CD14-positive monocyte (primary cell): Measurements from ENCODE around the gene RARB. TPM values are rescaled to one million over a fixed set of nuclear protein-coding genes. Genes with fewer than 3 reads are reported as not detected.

ENCODE experiments used
- DNase-seq, 3 donors: peaks; one replicate each; pipeline ENCODE4 v3.0.0-alpha.2; 2011 to 2022
- H2AFZ ChIP-seq: 2 replicates; pipeline ENCODE4 v1.6.0; 2012; ENCODE audit warnings: mild to moderate bottlenecking, low read depth, low read length, inconsistent platforms; ENCODE audit not compliant: insufficient read depth, poor library complexity, severe bottlenecking
- H3K27ac ChIP-seq, 2 donors: 1 replicate in 1 of 2; 2 replicates in 1 of 2; pipeline ENCODE4 v1.5.1; 2012 to 2013; ENCODE audit warnings: low read length in 2 of 2, control low read depth in 1 of 2, inconsistent platforms in 1 of 2, low read depth in 1 of 2, mild to moderate bottlenecking in 1 of 2
- H3K27me3 ChIP-seq, 2 donors: one replicate each; pipeline versions ENCODE4 v1.6.0 to v1.6.1; 2011 to 2013; ENCODE audit warnings: low read length in 2 of 2; ENCODE audit not compliant: control insufficient read depth in 2 of 2, insufficient read depth in 2 of 2
- H3K36me3 ChIP-seq, 2 donors: replicated peaks in 1 of 2; 1 replicate in 1 of 2; 2 replicates in 1 of 2; pipeline versions ENCODE4 v1.5.1 to v1.6.1; 2012 to 2013; ENCODE audit warnings: low read length in 2 of 2, control low read depth in 1 of 2, inconsistent platforms in 1 of 2, mild to moderate bottlenecking in 1 of 2; ENCODE audit not compliant: insufficient read depth in 2 of 2, control insufficient read depth in 1 of 2
- H3K4me1 ChIP-seq, 2 donors: 1 replicate in 1 of 2; 2 replicates in 1 of 2; pipeline versions ENCODE4 v1.5.1 to v1.6.1; 2012 to 2013; ENCODE audit warnings: low read length in 2 of 2, control low read depth in 1 of 2, inconsistent platforms in 1 of 2, mild to moderate bottlenecking in 1 of 2, moderate library complexity in 1 of 2; ENCODE audit not compliant: insufficient read depth in 2 of 2, control insufficient read depth in 1 of 2
- H3K4me2 ChIP-seq: replicated peaks from 2 replicates; pipeline ENCODE3; 2012; ENCODE audit warnings: low read length, moderate library complexity, mild to moderate bottlenecking; ENCODE audit not compliant: poor library complexity, severe bottlenecking; ENCODE audit errors: extremely low read depth
- H3K4me3 ChIP-seq, 3 experiments: fragments of 200-600 bp in 1 of 3; sonication (generic) in 1 of 3; replicated peaks in 1 of 3; 1 replicate in 2 of 3; 2 replicates in 1 of 3; pipeline ENCODE4 v1.5.1; 2011 to 2013; ENCODE audit warnings: low read length in 3 of 3, mild to moderate bottlenecking in 3 of 3, control low read depth in 2 of 3, low read depth in 2 of 3, inconsistent platforms in 1 of 3, moderate library complexity in 1 of 3
- H3K79me2 ChIP-seq: 2 replicates; pipeline ENCODE4 v1.6.0; 2012; ENCODE audit warnings: mild to moderate bottlenecking, control low read depth, inconsistent platforms, low read length, moderate library complexity; ENCODE audit not compliant: insufficient read depth
- H3K9ac ChIP-seq: 2 replicates; pipeline ENCODE4 v1.6.0; 2017; ENCODE audit warnings: low read length, mild to moderate bottlenecking; ENCODE audit not compliant: insufficient read depth, poor library complexity, severe bottlenecking
- H3K9me3 ChIP-seq, 2 donors: replicated peaks in 1 of 2; 1 replicate in 1 of 2; 2 replicates in 1 of 2; pipeline versions ENCODE4 v1.5.1 to v1.6.1; 2012 to 2013; ENCODE audit warnings: low read length in 2 of 2, control low read depth in 1 of 2; ENCODE audit not compliant: control insufficient read depth in 1 of 2, insufficient read depth in 1 of 2
- H4K20me1 ChIP-seq: 2 replicates; pipeline ENCODE4 v1.6.0; 2012; ENCODE audit warnings: mild to moderate bottlenecking, low read length, control low read depth, moderate library complexity; ENCODE audit not compliant: insufficient read depth
- H3K27ac Mint-ChIP-seq, 7 donors: one replicate each; pipeline ENCODE4 v1.8.0; 2020; ENCODE audit warnings: mild to moderate bottlenecking in 7 of 7, mixed read lengths in 7 of 7, moderate library complexity in 6 of 7, inconsistent platforms in 2 of 7
- H3K27me3 Mint-ChIP-seq, 3 donors: one replicate each; pipeline ENCODE4 v1.8.0; 2021 to 2022; ENCODE audit warnings: low read depth in 3 of 3, mild to moderate bottlenecking in 3 of 3, mixed read lengths in 3 of 3, moderate library complexity in 3 of 3, inconsistent platforms in 1 of 3
- H3K36me3 Mint-ChIP-seq, 2 donors: one replicate each; pipeline ENCODE4 v1.8.0; 2020; ENCODE audit warnings: mixed read lengths in 2 of 2, inconsistent platforms in 1 of 2, mild to moderate bottlenecking in 1 of 2
- H3K4me1 Mint-ChIP-seq: one replicate; pipeline ENCODE4 v1.8.0; 2020; ENCODE audit warnings: mild to moderate bottlenecking, mixed read lengths
- H3K4me3 Mint-ChIP-seq, 2 donors: one replicate each; pipeline ENCODE4 v1.8.0; 2020; ENCODE audit warnings: mild to moderate bottlenecking in 2 of 2, mixed read lengths in 2 of 2, moderate library complexity in 1 of 2
- H3K9me3 Mint-ChIP-seq, 7 donors: one replicate each; pipeline ENCODE4 v1.8.0; 2020 to 2022; ENCODE audit warnings: mixed read lengths in 7 of 7, mild to moderate bottlenecking in 6 of 7, moderate library complexity in 6 of 7, inconsistent platforms in 2 of 7
- WGBS: methylation state at CpG from one replicate; pipeline ENCODE4 v1.1.5; 2013; ENCODE audit warnings: missing lambda C conversion rate; ENCODE audit not compliant: insufficient coverage; 5-methylcytosine and 5-hydroxymethylcytosine counted together
- intact Hi-C, 2 donors: fragments of 100-400 bp; cut with micrococcal nuclease; formaldehyde crosslinking; loops; one replicate each; pipeline versions ENCODE4 v1.15.0 to v1.15.1; 2023
- polyA plus RNA-seq, 3 donors: library from polyadenylated mRNA; depleted of rRNA in 1 of 3; unstranded in 2 of 3; stranded (reverse) in 1 of 3; fragments of 300-500 nt in 2 of 3; fragments of >200 nt in 1 of 3; fragmentation: Illumina TruSeq in 2 of 3; gene quantifications; 1 replicate in 2 of 3; 2 replicates in 1 of 3; pipeline ENCODE4 v1.2.3, GENCODE V29; 2012 to 2021
- TF ChIP-seq, protein P1 (sequence below): fragments of 200-600 bp; IDR thresholded peaks from one replicate; pipeline ENCODE4 v1.8.0; 2022; ENCODE audit warnings: antibody characterized with exemption, mild to moderate bottlenecking

Gene RARB
- polyA plus RNA-seq, 3 donors, result not detected

DNA sequence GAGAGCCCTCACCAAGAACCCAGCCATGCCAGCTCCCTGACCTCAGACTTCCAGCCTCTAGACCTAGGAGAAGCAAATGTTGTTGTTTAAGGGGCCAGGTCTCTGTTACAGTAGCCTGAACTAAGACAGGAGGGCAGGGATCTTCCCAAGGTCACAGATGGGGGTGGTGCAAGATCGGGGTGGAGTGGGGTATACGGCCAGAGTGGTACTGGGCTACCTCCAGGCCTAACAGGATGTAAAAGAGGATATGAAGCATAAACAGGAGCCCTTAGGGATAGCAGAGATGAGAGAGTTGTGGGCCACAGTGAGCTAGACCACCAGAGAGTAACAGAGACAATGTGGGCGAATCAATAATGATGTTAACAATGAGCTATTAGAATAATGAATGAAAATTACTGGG lies 153.8 kb downstream of the RARB start:
- Histone ChIP-seq H3K4me2 (no peak overlapping the region), H3K9ac (no peak overlapping the region), H3K27me3 (no peaks in the 10 kb centered on the region), H3K4me1 (no peaks in the 10 kb centered on the region), H2AFZ (no peak overlapping the region), H3K36me3 (no peaks in the 10 kb centered on the region), H3K27ac (no peak overlapping the region), H4K20me1 (no peaks in the 10 kb centered on the region), H3K9me3 (no peaks in the 10 kb centered on the region), H3K4me3 (no peak overlapping the region), H3K79me2 (no peaks in the 10 kb centered on the region)
- no peak overlapping the region for H3K4me3 Mint-ChIP-seq
- 94% methylated on average over 2 of the region's 3 CpGs for WGBS
- H3K4me1 Mint-ChIP-seq, result peaks cover 8% of the 10 kb centered on the region
- H3K9me3 Mint-ChIP-seq, result peaks cover 0 to 2% (median 0%) of the 10 kb centered on the region in 7 donors
- intact Hi-C loops, result loop anchor here in 1 of 2 donors (10.0 kb wide), 1 partner anchor 137 kb away; no protein-coding TSS in a partner anchor
- TF ChIP-seq, protein P1, sequence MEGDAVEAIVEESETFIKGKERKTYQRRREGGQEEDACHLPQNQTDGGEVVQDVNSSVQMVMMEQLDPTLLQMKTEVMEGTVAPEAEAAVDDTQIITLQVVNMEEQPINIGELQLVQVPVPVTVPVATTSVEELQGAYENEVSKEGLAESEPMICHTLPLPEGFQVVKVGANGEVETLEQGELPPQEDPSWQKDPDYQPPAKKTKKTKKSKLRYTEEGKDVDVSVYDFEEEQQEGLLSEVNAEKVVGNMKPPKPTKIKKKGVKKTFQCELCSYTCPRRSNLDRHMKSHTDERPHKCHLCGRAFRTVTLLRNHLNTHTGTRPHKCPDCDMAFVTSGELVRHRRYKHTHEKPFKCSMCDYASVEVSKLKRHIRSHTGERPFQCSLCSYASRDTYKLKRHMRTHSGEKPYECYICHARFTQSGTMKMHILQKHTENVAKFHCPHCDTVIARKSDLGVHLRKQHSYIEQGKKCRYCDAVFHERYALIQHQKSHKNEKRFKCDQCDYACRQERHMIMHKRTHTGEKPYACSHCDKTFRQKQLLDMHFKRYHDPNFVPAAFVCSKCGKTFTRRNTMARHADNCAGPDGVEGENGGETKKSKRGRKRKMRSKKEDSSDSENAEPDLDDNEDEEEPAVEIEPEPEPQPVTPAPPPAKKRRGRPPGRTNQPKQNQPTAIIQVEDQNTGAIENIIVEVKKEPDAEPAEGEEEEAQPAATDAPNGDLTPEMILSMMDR, result no peak
- H3K27ac Mint-ChIP-seq, result peak overlapping the region in 1 of 7 donors; percentile 18
- no peak for DNase-seq
- H3K36me3 Mint-ChIP-seq, result no peaks in the 10 kb centered on the region
- peaks cover 5 to 8% (median 6%) of the 10 kb centered on the region in 3 donors for H3K27me3 Mint-ChIP-seq

DNA sequence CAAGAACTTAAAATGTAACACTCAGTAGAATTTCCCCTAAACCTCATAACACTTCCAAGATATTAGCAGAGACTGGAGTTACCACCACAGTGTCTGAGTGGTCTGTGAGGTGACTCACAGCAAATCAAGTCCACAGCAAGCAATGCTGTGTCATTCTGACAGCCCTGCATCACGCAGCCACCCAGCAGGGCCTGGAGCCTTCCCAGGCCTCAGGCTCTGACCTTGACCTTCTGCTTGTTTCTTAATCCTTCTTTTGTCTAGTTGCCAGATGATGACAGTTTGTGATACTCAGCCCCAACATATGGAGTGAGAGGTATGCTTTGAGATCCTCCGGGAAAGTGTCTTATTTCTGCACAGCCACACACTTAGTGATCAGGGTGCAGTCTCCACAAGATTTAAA lies 154.2 kb downstream of the RARB start:
- Histone ChIP-seq H3K9me3 (no peaks in the 10 kb centered on the region), H3K4me1 (no peaks in the 10 kb centered on the region), H3K36me3 (no peaks in the 10 kb centered on the region), H2AFZ (no peak overlapping the region), H3K9ac (no peak overlapping the region), H3K79me2 (no peaks in the 10 kb centered on the region), H4K20me1 (no peaks in the 10 kb centered on the region), H3K4me3 (no peak overlapping the region), H3K27me3 (no peaks in the 10 kb centered on the region), H3K4me2 (no peak overlapping the region), H3K27ac (no peak overlapping the region)
- Mint-ChIP-seq H3K27ac (peak overlapping the region in 3 of 7 donors; percentile 18 to 67 (median 45)), H3K27me3 (peaks cover 5 to 8% (median 6%) of the 10 kb centered on the region in 3 donors), H3K36me3 (no peaks in the 10 kb centered on the region), H3K4me3 (no peak overlapping the region), H3K9me3 (peaks cover 0 to 2% (median 0%) of the 10 kb centered on the region in 7 donors), H3K4me1 (peaks cover 8% of the 10 kb centered on the region)
- 100% methylated on average over 1 of the region's 2 CpGs for WGBS
- DNase-seq, result peak in 2 of 3 donors; percentile 20 to 72
- TF ChIP-seq, protein P1, result no peak
- intact Hi-C loops, result loop anchor here in 1 of 2 donors (10.0 kb wide), 1 partner anchor 137 kb away; no protein-coding TSS in a partner anchor
